Stimulated activated naive CD8-positive, alpha-beta T cell treated with anti-CD3 and anti-CD28 coated beads, Interleukin-15, Interleukin-2, amounts not matched to agents 100 ng/mL and 50 ng/mL, for 24 hours (primary cell): ENCODE data around the gene F2RL2.
"Not testable (repeated sequence)": the region's sequence is repeated elsewhere in the genome, so short reads cannot be mapped to it uniquely, and the experiment has no call there.

ENCODE experiments used
- H3K27ac Mint-ChIP-seq: one replicate; pipeline ENCODE4 v1.8.0; 2021; ENCODE audit warnings: mild to moderate bottlenecking, mixed read lengths
- H3K27me3 Mint-ChIP-seq: one replicate; pipeline ENCODE4 v1.8.0; 2021; ENCODE audit warnings: mixed read lengths
- H3K36me3 Mint-ChIP-seq: one replicate; pipeline ENCODE4 v1.8.0; 2021; ENCODE audit warnings: low read depth, mixed read lengths
- H3K4me1 Mint-ChIP-seq: one replicate; pipeline ENCODE4 v1.8.0; 2021; ENCODE audit warnings: low read depth, mixed read lengths
- H3K4me3 Mint-ChIP-seq: one replicate; pipeline ENCODE4 v1.8.0; 2021; ENCODE audit warnings: mild to moderate bottlenecking, mixed read lengths
- H3K9me3 Mint-ChIP-seq: one replicate; pipeline ENCODE4 v1.8.0; 2021; ENCODE audit warnings: mixed read lengths

F2RL2 gene

DNA sequence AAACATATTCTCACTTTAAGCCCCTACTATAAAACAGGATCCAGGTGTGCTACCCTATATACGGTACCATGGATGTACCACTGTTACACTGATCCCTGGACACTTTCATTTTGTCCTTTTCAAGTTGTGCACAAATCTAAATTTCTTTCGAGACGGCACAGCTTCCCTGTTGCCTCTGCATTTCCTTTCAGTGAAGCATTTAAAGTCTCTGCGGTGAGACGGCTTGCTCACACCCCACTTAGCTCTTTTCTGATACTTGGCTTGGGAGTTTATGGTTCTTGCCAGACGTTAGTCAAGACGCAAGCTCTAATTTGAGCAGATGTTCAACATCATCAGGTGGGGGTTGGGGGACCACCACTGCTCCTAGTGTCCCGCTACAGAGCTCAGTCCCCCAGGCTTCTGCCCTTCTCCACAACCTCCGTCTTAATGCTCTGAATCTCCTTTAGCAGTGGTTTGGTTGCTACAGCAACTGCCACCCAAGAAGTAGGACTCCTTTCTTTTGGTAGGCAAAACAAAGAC, 15.8 kb downstream of the F2RL2 start:
- no peak overlapping the region for H3K4me3 Mint-ChIP-seq
- H3K27ac Mint-ChIP-seq, result no peak overlapping the region
- H3K9me3 Mint-ChIP-seq, result no peaks in the 10 kb centered on the region
- H3K27me3 Mint-ChIP-seq, result no peaks in the 10 kb centered on the region
- peaks cover 41% of the 10 kb centered on the region for H3K36me3 Mint-ChIP-seq
- peaks cover 6% of the 10 kb centered on the region for H3K4me1 Mint-ChIP-seq

GRCh38 chr5:76606701-76607100, 16.5 kb downstream of the F2RL2 start:
- no peaks in the 10 kb centered on the region for H3K27me3 Mint-ChIP-seq
- H3K4me1 Mint-ChIP-seq, result peaks cover 6% of the 10 kb centered on the region
- H3K4me3 Mint-ChIP-seq, result no peak overlapping the region
- no peaks in the 10 kb centered on the region for H3K9me3 Mint-ChIP-seq
- no peak overlapping the region for H3K27ac Mint-ChIP-seq
- peaks cover 37% of the 10 kb centered on the region for H3K36me3 Mint-ChIP-seq

- Mint-ChIP-seq H3K4me1 (peaks cover 6% of the 10 kb centered on the region), H3K36me3 (peaks cover 31% of the 10 kb centered on the region), H3K27me3 (no peaks in the 10 kb centered on the region), H3K27ac (no peak overlapping the region), H3K4me3 (no peak overlapping the region), H3K9me3 (no peaks in the 10 kb centered on the region)
Measured at GRCh38 chr5:76604838-76605237, 18.4 kb downstream of the F2RL2 start.

DNA sequence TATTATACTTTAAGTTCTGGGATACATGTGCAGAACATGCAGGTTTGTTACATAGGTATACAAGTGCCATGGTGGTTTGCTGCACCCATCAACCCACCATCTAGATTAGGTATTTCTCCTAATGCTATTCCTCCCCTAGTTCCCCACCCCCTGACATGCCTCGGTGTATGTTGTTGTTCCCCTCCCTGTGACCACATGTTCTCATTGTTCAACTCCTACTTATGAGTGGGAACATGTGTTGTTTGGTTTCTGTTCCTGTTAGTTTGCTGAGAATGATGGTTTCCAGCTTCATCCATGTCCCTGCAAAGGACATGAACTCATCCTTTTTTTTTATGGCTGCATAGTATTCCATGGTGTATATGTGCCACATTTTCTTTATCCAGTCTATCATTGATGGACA, 19.2 kb downstream of the F2RL2 start:
- H3K36me3 Mint-ChIP-seq, result peaks cover 31% of the 10 kb centered on the region
- H3K4me3 Mint-ChIP-seq, H3K9me3 Mint-ChIP-seq, H3K4me1 Mint-ChIP-seq, H3K27me3 Mint-ChIP-seq, H3K27ac Mint-ChIP-seq: not testable (repeated sequence)

DNA sequence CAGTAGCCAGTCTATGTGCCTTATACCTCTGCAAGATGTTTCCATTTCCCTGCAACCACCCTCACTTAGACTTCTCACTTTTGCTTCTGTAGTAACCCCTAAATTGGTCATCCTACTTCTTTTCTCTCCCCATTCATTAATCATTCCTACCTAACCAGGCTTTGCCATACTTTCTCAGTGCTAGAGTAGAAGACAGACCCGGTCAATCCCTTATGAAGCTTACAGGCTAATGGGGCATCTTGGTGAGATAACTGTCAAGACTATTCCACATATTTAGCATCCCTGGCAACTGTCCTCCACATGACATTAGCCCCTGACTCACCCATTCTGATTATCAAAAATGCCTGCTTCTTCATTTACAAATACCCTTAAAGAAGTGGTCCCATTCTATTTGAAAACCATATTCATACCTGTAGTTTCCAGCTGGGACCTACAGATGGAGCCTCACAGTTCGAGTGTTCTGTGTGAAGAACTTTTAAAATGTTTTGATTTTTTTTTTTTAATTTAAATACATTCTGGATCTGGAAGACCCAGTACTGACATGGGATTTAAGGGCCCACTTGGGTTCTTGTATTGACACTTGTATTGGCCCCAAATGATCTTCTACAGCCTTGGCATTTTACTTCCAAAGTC, 21.0 kb downstream of the F2RL2 start:
- Mint-ChIP-seq H3K4me3 (no peak overlapping the region), H3K27ac (no peak overlapping the region), H3K4me1 (no peaks in the 10 kb centered on the region), H3K36me3 (peaks cover 27% of the 10 kb centered on the region), H3K27me3 (no peaks in the 10 kb centered on the region), H3K9me3 (no peaks in the 10 kb centered on the region)

DNA sequence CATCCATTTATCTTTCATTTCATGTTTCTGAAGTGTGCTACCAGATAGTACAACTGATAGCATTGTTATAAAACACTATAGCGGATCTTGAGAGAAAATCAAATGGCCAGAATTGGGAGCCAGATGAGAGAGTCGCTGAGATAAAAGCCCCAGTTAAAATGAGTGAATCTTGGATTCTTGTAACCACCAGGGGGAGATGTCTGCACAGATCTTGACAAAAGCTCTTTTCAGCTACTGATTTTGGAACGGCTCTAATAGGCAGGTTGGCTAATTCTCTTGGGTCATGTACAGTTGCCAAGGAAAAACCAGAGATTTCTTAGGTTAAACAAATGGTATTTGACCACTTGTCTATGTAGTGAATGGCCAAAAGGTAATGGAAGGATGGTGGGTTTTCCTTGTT, 21.7 kb downstream of the F2RL2 start:
- H3K27me3 Mint-ChIP-seq, result no peaks in the 10 kb centered on the region
- H3K9me3 Mint-ChIP-seq, result no peaks in the 10 kb centered on the region
- H3K27ac Mint-ChIP-seq, result no peak overlapping the region
- no peaks in the 10 kb centered on the region for H3K4me1 Mint-ChIP-seq
- H3K36me3 Mint-ChIP-seq, result peaks cover 21% of the 10 kb centered on the region
- no peak overlapping the region for H3K4me3 Mint-ChIP-seq

- H3K27ac Mint-ChIP-seq, result no peak overlapping the region
- no peaks in the 10 kb centered on the region for H3K27me3 Mint-ChIP-seq
- H3K9me3 Mint-ChIP-seq, result no peaks in the 10 kb centered on the region
- peaks cover 2% of the 10 kb centered on the region for H3K4me1 Mint-ChIP-seq
- H3K36me3 Mint-ChIP-seq, result peaks cover 20% of the 10 kb centered on the region
- H3K4me3 Mint-ChIP-seq, result no peak overlapping the region
Measured at GRCh38 chr5:76600716-76601115, 22.5 kb downstream of the F2RL2 start.

DNA sequence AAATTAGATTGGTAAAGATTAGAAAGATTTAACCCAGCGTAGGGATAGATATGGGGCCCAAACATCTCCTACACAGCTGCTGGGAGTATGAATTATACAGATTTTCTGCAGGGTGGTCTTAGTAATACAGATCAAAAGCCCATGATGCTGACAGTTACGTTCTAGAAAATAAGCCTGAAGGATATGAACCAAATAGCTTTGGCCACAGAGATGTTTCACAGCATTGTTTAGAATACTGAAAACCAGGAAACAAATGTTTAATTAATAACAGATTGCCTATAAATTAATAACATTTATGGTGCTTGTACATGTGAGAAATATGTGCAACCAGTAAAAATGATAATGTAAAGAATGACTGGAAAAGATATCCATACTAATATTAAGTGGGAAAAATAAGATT, 24.7 kb downstream of the F2RL2 start:
- Mint-ChIP-seq H3K9me3 (no peaks in the 10 kb centered on the region), H3K4me3 (no peak overlapping the region), H3K4me1 (peaks cover 5% of the 10 kb centered on the region), H3K27me3 (no peaks in the 10 kb centered on the region), H3K36me3 (peaks cover 18% of the 10 kb centered on the region), H3K27ac (no peak overlapping the region)

GRCh38 chr5:76595755-76596481, 27.3 kb downstream of the F2RL2 start:
- Mint-ChIP-seq H3K4me3 (no peak overlapping the region), H3K36me3 (peaks cover 34% of the 10 kb centered on the region), H3K9me3 (no peaks in the 10 kb centered on the region), H3K27me3 (no peaks in the 10 kb centered on the region), H3K27ac (peak overlapping the region; percentile 56), H3K4me1 (peaks cover 5% of the 10 kb centered on the region)

DNA sequence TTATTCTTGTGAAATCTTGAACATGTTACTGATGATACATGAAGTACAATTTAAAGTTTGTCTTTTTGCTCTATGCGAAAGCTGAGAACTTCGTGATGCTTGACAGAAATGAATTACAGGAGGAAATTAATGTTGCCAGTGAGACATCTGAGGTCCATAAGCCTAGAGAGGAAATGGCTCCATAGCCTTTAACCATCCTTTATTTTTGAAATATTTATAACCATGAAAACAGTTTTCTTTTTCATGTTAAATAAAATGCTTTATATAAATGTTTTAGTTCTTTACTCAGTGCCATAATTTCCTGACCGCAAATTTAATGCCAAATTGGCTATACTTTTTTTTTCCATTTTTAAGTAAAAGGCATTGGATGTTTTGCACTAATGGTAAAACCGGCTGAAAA, 29.1 kb downstream of the F2RL2 start:
- Mint-ChIP-seq H3K36me3 (peaks cover 34% of the 10 kb centered on the region), H3K9me3 (no peaks in the 10 kb centered on the region), H3K4me3 (no peak overlapping the region), H3K27ac (no peak overlapping the region), H3K4me1 (peaks cover 5% of the 10 kb centered on the region), H3K27me3 (no peaks in the 10 kb centered on the region)

GRCh38 chr5:76592692-76593091, 30.5 kb downstream of the F2RL2 start:
- Mint-ChIP-seq H3K27me3 (no peaks in the 10 kb centered on the region), H3K27ac (no peak overlapping the region), H3K4me3 (no peak overlapping the region), H3K9me3 (no peaks in the 10 kb centered on the region), H3K36me3 (peaks cover 34% of the 10 kb centered on the region), H3K4me1 (peaks cover 5% of the 10 kb centered on the region)

GRCh38 chr5:76591366-76591765, 31.8 kb downstream of the F2RL2 start:
- no peaks in the 10 kb centered on the region for H3K9me3 Mint-ChIP-seq
- H3K4me1 Mint-ChIP-seq, result peaks cover 5% of the 10 kb centered on the region
- H3K4me3 Mint-ChIP-seq, result no peak overlapping the region
- H3K27me3 Mint-ChIP-seq, result no peaks in the 10 kb centered on the region
- peaks cover 32% of the 10 kb centered on the region for H3K36me3 Mint-ChIP-seq
- no peak overlapping the region for H3K27ac Mint-ChIP-seq

DNA sequence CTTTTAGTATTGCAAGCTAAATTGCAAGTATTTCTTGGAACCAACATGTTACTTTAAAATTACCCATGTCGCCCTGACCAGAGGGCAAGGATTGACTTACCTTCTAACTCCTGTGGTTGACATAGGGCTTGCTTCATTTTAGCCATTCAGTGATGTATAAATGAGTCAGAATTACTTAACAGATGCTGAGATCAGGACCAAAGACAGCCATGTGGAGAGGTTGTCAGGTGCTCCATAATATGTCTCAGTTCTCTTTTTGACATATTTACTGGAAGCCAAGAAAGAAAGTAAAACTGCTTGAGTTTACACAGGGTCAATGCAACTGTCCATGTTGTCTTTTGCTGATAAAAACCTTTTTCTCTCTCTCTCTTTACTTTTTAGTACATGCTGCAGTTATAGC, 33.2 kb downstream of the F2RL2 start:
- Mint-ChIP-seq H3K27me3 (no peaks in the 10 kb centered on the region), H3K4me1 (no peaks in the 10 kb centered on the region), H3K36me3 (peaks cover 29% of the 10 kb centered on the region), H3K9me3 (no peaks in the 10 kb centered on the region), H3K27ac (no peak overlapping the region), H3K4me3 (no peak overlapping the region)

- no peak overlapping the region for H3K4me3 Mint-ChIP-seq
Measured at GRCh38 chr5:76586531-76586930, 36.7 kb downstream of the F2RL2 start.

GRCh38 chr5:76585783-76586217, 37.4 kb downstream of the F2RL2 start:
- no peaks in the 10 kb centered on the region for H3K36me3 Mint-ChIP-seq
- H3K27me3 Mint-ChIP-seq, result no peaks in the 10 kb centered on the region
- H3K27ac Mint-ChIP-seq, result no peak overlapping the region
- H3K9me3 Mint-ChIP-seq, result no peaks in the 10 kb centered on the region
- H3K4me1 Mint-ChIP-seq, result peaks cover 24% of the 10 kb centered on the region
- H3K4me3 Mint-ChIP-seq, result no peak overlapping the region

More at GRCh38 chr5:76586531-76586930, 36.7 kb downstream of the F2RL2 start:
- Mint-ChIP-seq H3K27ac (no peak overlapping the region), H3K27me3 (no peaks in the 10 kb centered on the region), H3K36me3 (peaks cover 3% of the 10 kb centered on the region), H3K4me1 (peaks cover 20% of the 10 kb centered on the region), H3K9me3 (no peaks in the 10 kb centered on the region)
